Osteoblast (primary cell): ENCODE results near the gene SARS2. TPM values are rescaled to one million over a fixed set of nuclear protein-coding genes. Genes with fewer than 3 reads are reported as not detected.

Experiments
- DNase-seq: peaks from one replicate; pipeline ENCODE4 v3.0.0; 2011; ENCODE audit warnings: low spot score, mixed read lengths; ENCODE audit not compliant: insufficient read length; ENCODE audit errors: missing footprints
- H2AFZ ChIP-seq: 2 replicates; pipeline ENCODE4 v1.6.0; 2011; ENCODE audit warnings: mild to moderate bottlenecking, low read length
- H3K27ac ChIP-seq: 2 replicates; pipeline ENCODE4 v1.5.1; 2011; ENCODE audit warnings: mild to moderate bottlenecking, low read depth, low read length, moderate library complexity
- H3K27me3 ChIP-seq: 2 replicates; pipeline ENCODE4 v1.6.0; 2012; ENCODE audit warnings: mild to moderate bottlenecking, control low read depth, inconsistent platforms, low read length, moderate library complexity; ENCODE audit not compliant: insufficient read depth
- H3K36me3 ChIP-seq: 2 replicates; pipeline ENCODE4 v1.5.1; 2011; ENCODE audit warnings: mild to moderate bottlenecking, low read length, control low read depth, moderate library complexity; ENCODE audit not compliant: insufficient read depth
- H3K4me1 ChIP-seq: 2 replicates; pipeline ENCODE4 v1.5.1; 2011; ENCODE audit warnings: mild to moderate bottlenecking, low read length, control low read depth, moderate library complexity; ENCODE audit not compliant: insufficient read depth
- H3K4me2 ChIP-seq: 2 replicates; pipeline ENCODE4 v1.6.0; 2011; ENCODE audit warnings: mild to moderate bottlenecking, low read length; ENCODE audit not compliant: insufficient read depth
- H3K4me3 ChIP-seq: fragments of 200-600 bp; sonication (generic); 3 replicates; pipeline ENCODE4 v1.5.1; 2012; ENCODE audit warnings: mild to moderate bottlenecking, low read length, inconsistent platforms; ENCODE audit not compliant: insufficient read depth
- H3K79me2 ChIP-seq: 2 replicates; pipeline ENCODE4 v1.6.0; 2012; ENCODE audit warnings: mild to moderate bottlenecking, low read length, control low read depth, inconsistent platforms; ENCODE audit not compliant: insufficient read depth
- H3K9me3 ChIP-seq: 2 replicates; pipeline ENCODE4 v1.5.1; 2011; ENCODE audit warnings: low read depth, low read length, control low read depth
- H4K20me1 ChIP-seq: 2 replicates; pipeline ENCODE4 v1.6.0; 2012; ENCODE audit warnings: mild to moderate bottlenecking, low read length, control low read depth; ENCODE audit not compliant: insufficient read depth
- CTCF ChIP-seq: IDR thresholded peaks from 2 replicates; pipeline ENCODE4 v1.5.1; 2011; ENCODE audit warnings: mild to moderate bottlenecking, low read depth, low read length, moderate library complexity; ENCODE audit errors: extremely low read depth
- total RNA-seq: library from RNA; depleted of rRNA; stranded (reverse); fragments of >200 nt; gene quantifications from 2 replicates; pipeline ENCODE4 v1.2.3, GENCODE V29; 2012

SARS2 gene
- total RNA-seq, 1 donor, result 21.7 TPM

DNA sequence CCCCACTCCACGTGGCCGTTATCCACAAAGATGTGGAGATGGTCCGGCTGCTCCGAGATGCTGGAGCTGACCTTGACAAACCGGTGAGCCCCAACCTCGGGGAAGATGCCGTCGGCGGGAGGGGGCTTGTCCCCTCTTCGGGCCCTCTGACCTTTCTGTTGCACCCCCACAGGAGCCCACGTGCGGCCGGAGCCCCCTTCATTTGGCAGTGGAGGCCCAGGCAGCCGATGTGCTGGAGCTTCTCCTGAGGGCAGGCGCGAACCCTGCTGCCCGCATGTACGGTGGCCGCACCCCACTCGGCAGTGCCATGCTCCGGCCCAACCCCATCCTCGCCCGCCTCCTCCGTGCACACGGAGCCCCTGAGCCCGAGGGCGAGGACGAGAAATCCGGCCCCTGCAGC, 23.3 kb downstream of the SARS2 start:
- Histone ChIP-seq H3K27me3 (no peaks in the 10 kb centered on the region), H3K9me3 (no peaks in the 10 kb centered on the region), H2AFZ (no peak overlapping the region), H3K4me2 (no peak overlapping the region), H4K20me1 (no peaks in the 10 kb centered on the region), H3K27ac (no peak overlapping the region), H3K36me3 (peaks cover 2% of the 10 kb centered on the region), H3K79me2 (peaks cover 10% of the 10 kb centered on the region), H3K4me1 (no peaks in the 10 kb centered on the region), H3K4me3 (no peak overlapping the region)
- TF ChIP-seq CTCF, result no peak
- no peak for DNase-seq

DNA sequence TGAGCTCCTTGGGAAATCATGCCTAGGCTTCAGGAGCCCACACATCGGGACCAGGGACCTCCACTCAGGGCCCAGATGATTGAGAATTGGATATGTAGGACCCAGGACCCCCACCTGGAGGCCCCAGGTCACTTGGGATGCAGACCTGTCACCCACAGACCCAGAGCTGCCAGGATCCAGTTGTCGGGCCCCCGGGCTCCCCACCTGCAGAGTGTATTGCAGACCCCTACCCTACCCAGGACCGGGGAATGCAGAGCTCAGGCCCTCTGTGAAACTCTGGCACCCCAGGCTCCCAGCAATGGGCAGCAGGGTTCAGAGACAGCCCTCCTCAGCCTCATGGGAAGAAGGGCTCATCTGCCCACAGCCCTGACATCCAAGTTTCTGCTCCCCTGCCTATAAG, 24.9 kb downstream of the SARS2 start:
- Histone ChIP-seq H3K79me2 (peaks cover 22% of the 10 kb centered on the region), H3K27me3 (no peaks in the 10 kb centered on the region), H3K4me2 (no peak overlapping the region), H3K4me3 (no peak overlapping the region), H3K27ac (no peak overlapping the region), H3K9me3 (no peaks in the 10 kb centered on the region), H2AFZ (no peak overlapping the region), H4K20me1 (no peaks in the 10 kb centered on the region), H3K36me3 (peaks cover 2% of the 10 kb centered on the region), H3K4me1 (peaks cover 4% of the 10 kb centered on the region)
- DNase-seq, result peak; percentile 66
- TF ChIP-seq CTCF, result no peak

GRCh38 chr19:38904581-38905539, 25.7 kb downstream of the SARS2 start:
- no peak for TF ChIP-seq CTCF
- Histone ChIP-seq H3K27ac (no peak overlapping the region), H3K4me1 (peaks cover 10% of the 10 kb centered on the region), H3K79me2 (peaks cover 29% of the 10 kb centered on the region), H3K9me3 (no peaks in the 10 kb centered on the region), H2AFZ (no peak overlapping the region), H4K20me1 (no peaks in the 10 kb centered on the region), H3K36me3 (peaks cover 2% of the 10 kb centered on the region), H3K4me3 (no peak overlapping the region), H3K4me2 (no peak overlapping the region), H3K27me3 (no peaks in the 10 kb centered on the region)
- peak; percentile 57 for DNase-seq

DNA sequence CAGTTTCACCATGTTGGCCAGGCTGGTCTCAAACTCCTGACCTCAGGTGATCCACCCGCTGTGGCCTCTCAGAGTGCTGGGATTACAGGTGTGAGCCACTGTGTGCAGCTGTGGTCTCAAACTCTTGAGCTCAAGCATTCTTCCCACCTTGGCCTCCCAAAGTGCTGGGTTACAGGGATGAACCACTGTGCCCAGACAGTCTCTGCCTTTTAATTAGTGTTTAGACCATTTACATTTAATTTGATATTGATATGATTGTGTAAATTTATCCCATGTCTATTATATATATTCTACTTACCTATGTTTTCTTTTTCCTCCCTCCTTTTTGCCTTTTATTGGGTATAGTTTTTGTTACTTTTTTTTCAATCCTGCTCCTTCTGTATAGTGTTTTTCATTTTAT, 28.9 kb downstream of the SARS2 start:
- no peaks in the 10 kb centered on the region for H3K9me3 ChIP-seq
- peaks cover 6% of the 10 kb centered on the region for H4K20me1 ChIP-seq
- H3K27ac ChIP-seq, result no peak overlapping the region
- DNase-seq, result no peak
- no peak overlapping the region for H3K4me3 ChIP-seq
- peaks cover 2% of the 10 kb centered on the region for H3K36me3 ChIP-seq
- H3K27me3 ChIP-seq, result no peaks in the 10 kb centered on the region
- H3K4me2 ChIP-seq, result no peak overlapping the region
- H2AFZ ChIP-seq, result no peak overlapping the region
- H3K79me2 ChIP-seq, result peaks cover 52% of the 10 kb centered on the region
- H3K4me1 ChIP-seq, result peaks cover 17% of the 10 kb centered on the region
- TF ChIP-seq CTCF, result no peak
